ENCODE data around the gene CREB3L2. TPM values are rescaled to one million over a fixed set of nuclear protein-coding genes. Genes with fewer than 3 reads are reported as not detected.

CREB3L2 gene
- total RNA-seq, 4 donors from 2014 or later: 43.5 to 73.0 (median 51.2) TPM

DNA sequence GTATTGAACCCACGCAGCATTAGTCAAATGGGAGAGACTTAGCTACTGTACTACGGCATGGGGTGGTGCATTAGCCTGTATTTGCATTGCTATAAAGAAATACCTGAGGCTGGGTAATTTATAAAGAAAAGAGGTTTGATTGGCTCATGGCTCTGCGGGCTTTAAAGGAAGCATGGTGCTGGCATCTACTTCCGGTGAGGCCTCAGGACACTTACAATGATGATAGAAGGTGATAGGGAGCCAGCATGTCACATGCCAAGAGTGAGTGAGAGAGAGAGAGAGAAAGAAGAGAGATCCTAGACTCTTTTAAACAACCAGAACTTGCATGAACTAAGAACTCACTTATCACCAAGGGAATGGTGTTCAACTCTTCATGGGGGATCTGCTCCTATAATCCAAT, 27.2 kb upstream of the CREB3L2 start:
- 90 to 91% methylated on average over 4 of the region's 4 CpGs for WGBS, 2 donors

DNA sequence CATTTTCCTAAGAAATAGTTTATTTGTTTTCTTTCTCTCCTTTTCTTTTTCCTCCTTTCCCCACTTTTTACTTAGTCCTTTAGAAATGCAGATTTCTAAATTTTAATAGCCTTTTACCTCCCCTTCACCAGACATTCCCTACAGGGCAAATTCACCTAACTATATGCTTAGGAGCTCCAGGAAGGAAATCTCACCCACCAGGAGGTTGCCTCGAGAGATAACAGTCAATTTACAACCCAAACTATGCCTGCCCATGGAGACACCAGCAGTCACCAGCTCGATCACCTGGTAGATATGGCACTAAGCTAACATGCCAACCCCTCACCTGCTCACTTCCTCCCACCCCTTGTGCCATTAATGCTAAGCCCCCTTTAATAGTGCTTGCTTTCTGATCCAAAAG, 25.2 kb upstream of the CREB3L2 start:
- Histone ChIP-seq H3K36me3 (no peaks in the 10 kb centered on the region), H3K4me3 (no peak overlapping the region), H3K4me1 (no peaks in the 10 kb centered on the region), H3K27me3 (no peaks in the 10 kb centered on the region), H3K27ac (no peak overlapping the region), H3K9me3 (peaks cover 0 to 3% (median 0%) of the 10 kb centered on the region in 4 donors)
- WGBS, 2 donors: 32 to 34% methylated on average over 2 of the region's 2 CpGs
- no peak for TF ChIP-seq POLR2A (IDR thresholded peaks at IDR 0.05)
- TF ChIP-seq, protein P1, sequence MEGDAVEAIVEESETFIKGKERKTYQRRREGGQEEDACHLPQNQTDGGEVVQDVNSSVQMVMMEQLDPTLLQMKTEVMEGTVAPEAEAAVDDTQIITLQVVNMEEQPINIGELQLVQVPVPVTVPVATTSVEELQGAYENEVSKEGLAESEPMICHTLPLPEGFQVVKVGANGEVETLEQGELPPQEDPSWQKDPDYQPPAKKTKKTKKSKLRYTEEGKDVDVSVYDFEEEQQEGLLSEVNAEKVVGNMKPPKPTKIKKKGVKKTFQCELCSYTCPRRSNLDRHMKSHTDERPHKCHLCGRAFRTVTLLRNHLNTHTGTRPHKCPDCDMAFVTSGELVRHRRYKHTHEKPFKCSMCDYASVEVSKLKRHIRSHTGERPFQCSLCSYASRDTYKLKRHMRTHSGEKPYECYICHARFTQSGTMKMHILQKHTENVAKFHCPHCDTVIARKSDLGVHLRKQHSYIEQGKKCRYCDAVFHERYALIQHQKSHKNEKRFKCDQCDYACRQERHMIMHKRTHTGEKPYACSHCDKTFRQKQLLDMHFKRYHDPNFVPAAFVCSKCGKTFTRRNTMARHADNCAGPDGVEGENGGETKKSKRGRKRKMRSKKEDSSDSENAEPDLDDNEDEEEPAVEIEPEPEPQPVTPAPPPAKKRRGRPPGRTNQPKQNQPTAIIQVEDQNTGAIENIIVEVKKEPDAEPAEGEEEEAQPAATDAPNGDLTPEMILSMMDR (IDR thresholded peaks at IDR 0.05): no peak
- TF ChIP-seq EP300 (IDR thresholded peaks at IDR 0.05): no peak
- no peak for DNase-seq (ENCODE audit: low spot score in 2 of 2)

More for the DNA sequence above, 27.2 kb upstream of the CREB3L2 start:
- no peak for TF ChIP-seq POLR2A (IDR thresholded peaks at IDR 0.05)
- no peak for TF ChIP-seq EP300 (IDR thresholded peaks at IDR 0.05)
- TF ChIP-seq, protein P1 (IDR thresholded peaks at IDR 0.05): no peak
- Histone ChIP-seq H3K4me1 (no peaks in the 10 kb centered on the region), H3K36me3 (no peaks in the 10 kb centered on the region), H3K27me3 (no peaks in the 10 kb centered on the region), H3K9me3 (peaks cover 0 to 3% (median 0%) of the 10 kb centered on the region in 4 donors), H3K27ac (no peak overlapping the region), H3K4me3 (no peak overlapping the region)
- no peak for DNase-seq (ENCODE audit: low spot score in 2 of 2)

DNA sequence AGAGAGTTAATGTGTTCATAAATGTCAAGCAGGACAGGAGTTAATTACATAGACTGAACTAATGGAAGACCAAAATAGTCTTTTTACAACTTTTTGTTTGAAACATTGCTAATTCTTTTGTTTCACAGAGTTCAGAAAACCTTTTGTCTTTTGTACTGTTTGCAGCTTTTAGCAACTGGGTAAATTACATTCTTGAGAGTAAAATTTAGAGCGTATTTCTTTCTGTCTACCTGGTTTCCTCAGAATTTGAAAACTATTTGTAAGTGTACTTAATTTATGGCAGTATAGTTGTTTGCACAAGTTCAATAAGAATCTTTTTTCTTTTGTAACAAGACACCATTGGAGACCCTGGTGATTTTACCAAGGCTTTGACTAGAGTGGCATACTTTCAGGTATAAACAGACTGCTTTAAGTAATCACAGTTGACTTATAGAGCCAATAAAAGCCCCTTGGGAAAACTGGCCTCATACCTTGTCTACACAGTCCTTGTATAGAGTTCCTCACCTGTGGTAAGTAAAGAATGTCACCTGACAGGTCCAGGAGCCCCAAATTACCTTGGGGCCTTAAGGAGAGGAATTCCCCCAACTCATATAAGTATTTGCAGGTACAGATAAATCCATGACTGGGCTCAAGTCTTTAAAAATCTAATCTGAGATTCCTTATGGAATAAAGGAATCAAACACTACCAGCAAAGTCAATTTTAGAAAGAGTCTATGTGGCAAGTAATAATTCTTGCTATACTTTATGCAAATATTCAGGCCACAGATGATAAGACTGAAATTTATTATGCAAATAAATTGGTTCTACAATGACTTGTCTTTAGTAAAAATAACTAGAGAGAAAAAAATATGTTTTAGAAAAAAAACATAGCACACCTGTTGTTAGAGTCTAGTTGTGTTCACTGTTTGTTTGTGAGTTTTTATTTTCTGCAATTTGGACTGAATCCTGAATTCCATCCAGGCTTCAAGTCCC, 23.6 kb upstream of the CREB3L2 start:
- no peak for DNase-seq (ENCODE audit: low spot score in 2 of 2)
- no peaks in the 10 kb centered on the region for H3K36me3 ChIP-seq
- 95 to 98% methylated on average over 1 of the region's 1 CpG for whole genome bisulfite sequencing, 2 donors
- no peaks in the 10 kb centered on the region for H3K4me1 ChIP-seq
- no peak for TF ChIP-seq EP300 (IDR thresholded peaks at IDR 0.05)
- TF ChIP-seq, protein P1 (IDR thresholded peaks at IDR 0.05): no peak
- no peak for TF ChIP-seq POLR2A (IDR thresholded peaks at IDR 0.05)
- no peak overlapping the region for H3K27ac ChIP-seq
- H3K9me3 ChIP-seq: peaks cover 0 to 3% (median 0%) of the 10 kb centered on the region in 4 donors
- H3K27me3 ChIP-seq: no peaks in the 10 kb centered on the region
- no peak overlapping the region for H3K4me3 ChIP-seq

DNA sequence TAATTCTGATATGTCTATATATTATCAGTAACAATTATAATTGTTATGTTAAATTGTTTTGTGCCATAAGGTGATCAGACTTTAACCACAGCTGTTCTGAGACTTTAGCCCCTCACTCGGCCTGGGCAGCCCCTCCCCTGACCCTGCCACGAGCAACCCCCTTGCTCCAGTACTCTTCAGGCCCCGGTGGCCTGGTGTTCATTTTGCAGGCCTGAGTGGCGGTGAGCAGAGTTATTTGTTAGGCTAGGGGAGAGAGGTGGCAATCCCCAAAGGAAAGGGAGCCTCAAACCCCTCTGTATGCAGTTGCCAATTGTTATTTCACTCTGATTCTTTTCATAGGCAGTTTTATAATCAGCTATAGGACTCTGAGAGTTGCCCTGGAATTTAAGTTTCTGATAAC, 22.9 kb upstream of the CREB3L2 start:
- no peak for DNase-seq (ENCODE audit: low spot score in 2 of 2)
- Histone ChIP-seq H3K27ac (no peak overlapping the region), H3K9me3 (peaks cover 0 to 3% (median 0%) of the 10 kb centered on the region in 4 donors), H3K27me3 (no peaks in the 10 kb centered on the region), H3K4me3 (no peak overlapping the region), H3K36me3 (no peaks in the 10 kb centered on the region), H3K4me1 (no peaks in the 10 kb centered on the region)
- WGBS, 2 donors: 88% methylated on average over 4 of the region's 4 CpGs
- TF ChIP-seq POLR2A (IDR thresholded peaks at IDR 0.05) (no peak), EP300 (IDR thresholded peaks at IDR 0.05) (no peak)
- TF ChIP-seq, protein P1 (IDR thresholded peaks at IDR 0.05): no peak

DNA sequence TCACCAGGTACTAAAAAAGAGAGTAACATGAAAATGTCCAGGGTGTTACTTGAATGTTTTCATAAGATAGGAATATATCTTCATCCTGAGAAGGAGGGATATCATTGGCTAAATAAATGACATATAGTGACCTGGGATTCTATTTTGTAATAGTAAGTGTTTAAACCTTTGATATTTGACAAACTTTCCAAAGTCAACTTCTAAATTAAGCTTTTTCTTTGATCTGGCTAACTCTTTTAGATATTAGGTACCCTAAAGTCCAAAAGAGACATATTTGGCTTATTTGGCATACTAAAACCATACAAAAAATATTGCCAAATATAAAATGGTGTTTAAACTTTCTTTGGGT, 22.4 kb upstream of the CREB3L2 start:
- Histone ChIP-seq H3K27me3 (no peaks in the 10 kb centered on the region), H3K4me3 (no peak overlapping the region), H3K27ac (no peak overlapping the region), H3K4me1 (no peaks in the 10 kb centered on the region), H3K9me3 (peaks cover 0 to 3% (median 0%) of the 10 kb centered on the region in 4 donors), H3K36me3 (no peaks in the 10 kb centered on the region)
- TF ChIP-seq, protein P1 (IDR thresholded peaks at IDR 0.05): no peak
- no peak for TF ChIP-seq POLR2A (IDR thresholded peaks at IDR 0.05)
- no peak for TF ChIP-seq EP300 (IDR thresholded peaks at IDR 0.05)
- DNase-seq (ENCODE audit: low spot score in 2 of 2): no peak
